Gastrocnemius medialis (tissue), 4 donors: Measurements from ENCODE around the gene FAM174B. TPM values are rescaled to one million over a fixed set of nuclear protein-coding genes. Genes with fewer than 3 reads are reported as not detected.

Experiments used
- ATAC-seq, 2 donors: fragments of 150-250 bp; one replicate each; pipeline ENCODE4 v1.9.1; 2016
- DNase-seq, 2 donors: peaks; one replicate each; pipeline ENCODE4 v3.0.0-alpha.2; 2019
- H3K27ac ChIP-seq, 4 donors: fragments of 200-600 bp; sonication (generic); 1 replicate in 1 of 4; 2 replicates in 3 of 4; pipeline ENCODE4 v1.5.1; 2016 to 2018; ENCODE audit warnings: mild to moderate bottlenecking in 2 of 4, moderate library complexity in 1 of 4
- H3K27me3 ChIP-seq, 3 donors: fragments of 200-600 bp; sonication (generic) in 2 of 3; 1 replicate in 1 of 3; 2 replicates in 2 of 3; pipeline versions ENCODE4 v1.5.1 to v1.6.0; 2016 to 2019; ENCODE audit warnings: mild to moderate bottlenecking in 1 of 3, moderate library complexity in 1 of 3
- H3K36me3 ChIP-seq, 2 donors: fragments of 200-600 bp; sonication (generic) in 1 of 2; one replicate each; pipeline ENCODE4 v1.5.1; 2017 to 2018
- H3K4me1 ChIP-seq, 2 donors: fragments of 200-600 bp; sonication (generic) in 1 of 2; one replicate each; pipeline ENCODE4 v1.5.1; 2016 to 2017; ENCODE audit warnings: mild to moderate bottlenecking in 2 of 2
- H3K4me3 ChIP-seq, 4 donors: fragments of 200-600 bp; sonication (generic) in 3 of 4; 1 replicate in 1 of 4; 2 replicates in 3 of 4; pipeline ENCODE4 v1.5.1; 2016 to 2019; ENCODE audit warnings: mild to moderate bottlenecking in 2 of 4
- H3K9me3 ChIP-seq, 3 donors: fragments of 200-600 bp; sonication (generic) in 2 of 3; 1 replicate in 1 of 3; 2 replicates in 2 of 3; pipeline ENCODE4 v1.5.1; 2016 to 2019
- CTCF ChIP-seq, 5 experiments: fragments of 450-650 bp in 3 of 5; fragments of 200-600 bp in 2 of 5; sonication (generic) in 2 of 5; IDR thresholded peaks in 4 of 5; conservative IDR thresholded peaks in 1 of 5; 1 replicate in 4 of 5; 2 replicates in 1 of 5; pipeline ENCODE4 v1.5.1; 2016 to 2019; ENCODE audit warnings: antibody characterized with exemption in 5 of 5, mild to moderate bottlenecking in 3 of 5, moderate library complexity in 3 of 5
- POLR2A ChIP-seq, 2 donors: fragments of 450-650 bp; IDR thresholded peaks; one replicate each; pipeline ENCODE4 v1.6.1; 2017; ENCODE audit warnings: antibody characterized with exemption in 2 of 2, mild to moderate bottlenecking in 2 of 2, moderate library complexity in 2 of 2
- in situ Hi-C, 4 donors: fragments of 200-750 bp; cut with MboI; loops; one replicate each; pipeline versions ENCODE4 v1.15.0 to v1.8.0; 2017; ENCODE audit warnings: low sequenced_read_pairs in 4 of 4
- intact Hi-C: fragments of 100-400 bp; cut with DNase I; formaldehyde crosslinking; loops from one replicate; pipeline ENCODE4 v1.15.1; 2023; ENCODE audit warnings: low total_unique reads
- total RNA-seq, 4 donors: library from RNA; depleted of rRNA; stranded (reverse); fragments of >200 nt; gene quantifications; one replicate each; pipeline versions ENCODE4 v1.1.0 to v1.2.3, GENCODE V29; 2016

The FAM174B gene
- total RNA-seq, 4 donors from 2014 or later, result 7.6 to 22.5 (median 11.6) TPM

GRCh38 chr15:92665100-92665555, 9.6 kb upstream of the FAM174B start:
- intact Hi-C loops, result loop anchor here (5.0 kb wide), 1 partner anchor 143 kb away; no protein-coding TSS in a partner anchor

GRCh38 chr15:92664178-92664900, 8.8 kb upstream of the FAM174B start:
- peak overlapping the region in 3 of 4 donors; percentile 68 to 74 (median 70) for H3K27ac ChIP-seq
- H3K27me3 ChIP-seq, result no peaks in the 10 kb centered on the region
- intact Hi-C loops, result no loop called here
- ATAC-seq, result no peak
- H3K9me3 ChIP-seq, result no peaks in the 10 kb centered on the region
- no peak for DNase-seq
- no peaks in the 10 kb centered on the region for H3K36me3 ChIP-seq
- H3K4me1 ChIP-seq, result peaks cover 15 to 26% of the 10 kb centered on the region in 2 donors
- no peak for TF ChIP-seq CTCF (IDR thresholded peaks at IDR 0.05 in 4 of 5, conservative IDR thresholded peaks at IDR 0.05 in 1 of 5)
- TF ChIP-seq POLR2A (IDR thresholded peaks at IDR 0.05), result no peak
- in situ Hi-C loops, result loop anchor here in 1 of 4 donors (10.0 kb wide), 1 partner anchor 50 kb away; no protein-coding TSS in a partner anchor
- H3K4me3 ChIP-seq, result no peak overlapping the region

More at GRCh38 chr15:92665100-92665555, 9.6 kb upstream of the FAM174B start:
- peak; percentile 94 to 96 for ATAC-seq
- Histone ChIP-seq H3K36me3 (no peaks in the 10 kb centered on the region), H3K27ac (peak overlapping the region in 3 of 4 donors; percentile 68 to 74 (median 70)), H3K4me1 (peaks cover 15 to 26% of the 10 kb centered on the region in 2 donors), H3K4me3 (peak overlapping the region in 3 of 4 donors; percentile 13 to 31 (median 22)), H3K27me3 (no peaks in the 10 kb centered on the region), H3K9me3 (no peaks in the 10 kb centered on the region)
- no peak for DNase-seq
- TF ChIP-seq CTCF (IDR thresholded peaks at IDR 0.05 in 4 of 5, conservative IDR thresholded peaks at IDR 0.05 in 1 of 5) (no peak), POLR2A (IDR thresholded peaks at IDR 0.05) (no peak)
- in situ Hi-C loops, result loop anchor here in 1 of 4 donors (10.0 kb wide), 1 partner anchor 50 kb away; no protein-coding TSS in a partner anchor

- ATAC-seq (no peak), DNase-seq (no peak)
- no peaks in the 10 kb centered on the region for H3K9me3 ChIP-seq
- no peak overlapping the region for H3K4me3 ChIP-seq
- H3K27ac ChIP-seq, result no peak overlapping the region
- in situ Hi-C loops, result loop anchor here in 1 of 4 donors (10.0 kb wide), 1 partner anchor 49 kb away; no protein-coding TSS in a partner anchor
- H3K36me3 ChIP-seq, result no peaks in the 10 kb centered on the region
- H3K4me1 ChIP-seq, result peaks cover 15 to 26% of the 10 kb centered on the region in 2 donors
- intact Hi-C loops, result no loop called here
- TF ChIP-seq POLR2A (IDR thresholded peaks at IDR 0.05) (no peak), CTCF (IDR thresholded peaks at IDR 0.05 in 4 of 5, conservative IDR thresholded peaks at IDR 0.05 in 1 of 5) (no peak)
- no peaks in the 10 kb centered on the region for H3K27me3 ChIP-seq
These were observed 7.8 kb upstream of the FAM174B start for GRCh38 chr15:92663250-92663951.

GRCh38 chr15:92662762-92663161, 7.2 kb upstream of the FAM174B start:
- in situ Hi-C loops (loop anchor here in 1 of 4 donors (10.0 kb wide), 1 partner anchor 48 kb away; no protein-coding TSS in a partner anchor), intact Hi-C loops (no loop called here)
- DNase-seq (no peak), ATAC-seq (no peak)
- no peaks in the 10 kb centered on the region for H3K36me3 ChIP-seq
- no peak overlapping the region for H3K4me3 ChIP-seq
- no peak overlapping the region for H3K27ac ChIP-seq
- TF ChIP-seq POLR2A (IDR thresholded peaks at IDR 0.05), result no peak
- no peak for TF ChIP-seq CTCF (IDR thresholded peaks at IDR 0.05 in 4 of 5, conservative IDR thresholded peaks at IDR 0.05 in 1 of 5)
- no peaks in the 10 kb centered on the region for H3K27me3 ChIP-seq
- H3K4me1 ChIP-seq, result peaks cover 15 to 26% of the 10 kb centered on the region in 2 donors
- H3K9me3 ChIP-seq, result no peaks in the 10 kb centered on the region
